B cell (primary cell): ENCODE data around the gene EYA3. TPM values are rescaled to one million over a fixed set of nuclear protein-coding genes. Genes with fewer than 3 reads are reported as not detected.

ENCODE experiments used
- ATAC-seq: fragments of 200-7000 bp; cut with Tn5 transposase; one replicate; pipeline ENCODE4 v1.10.0; 2021; ENCODE audit warnings: low read depth, mild to moderate bottlenecking, moderate number of reproducible peaks, moderate library complexity
- CTCF ChIA-PET: fragments of 350-600 bp; sonication (Branson Sonifier 250); formaldehyde crosslinking; loops from one replicate; lab custom pipeline; 2021; ENCODE audit warnings: antibody characterized with exemption, inconsistent platforms; lab: Charles Lee
- POLR2A ChIA-PET: fragments of 350-600 bp; sonication (Branson Sonifier 250); formaldehyde crosslinking; loops from one replicate; lab custom pipeline; 2021; ENCODE audit warnings: antibody characterized with exemption; lab: Charles Lee
- DNase-seq: peaks from one replicate; pipeline ENCODE4 v3.0.0; 2013
- H2AFZ ChIP-seq: 2 replicates; pipeline ENCODE4 v1.6.1; 2012; ENCODE audit warnings: mild to moderate bottlenecking, low read depth, low read length; ENCODE audit not compliant: insufficient read depth, poor library complexity, severe bottlenecking
- H3K27ac ChIP-seq, 2 donors: 1 replicate in 1 of 2; 2 replicates in 1 of 2; pipeline ENCODE4 v1.5.1; 2012 to 2013; ENCODE audit warnings: low read length in 2 of 2, mild to moderate bottlenecking in 2 of 2, moderate library complexity in 1 of 2
- H3K27me3 ChIP-seq, 4 experiments: fragments of 200-600 bp in 1 of 4; sonication (generic) in 1 of 4; replicated peaks in 1 of 4; 1 replicate in 2 of 4; 2 replicates in 2 of 4; pipeline versions ENCODE4 v1.6.1 to v1.7.0; 2013 to 2016; ENCODE audit warnings: low read length in 3 of 4, mild to moderate bottlenecking in 2 of 4, mixed read lengths in 1 of 4, moderate library complexity in 1 of 4; ENCODE audit not compliant: insufficient read depth in 4 of 4, control insufficient read depth in 3 of 4; ENCODE audit errors: control extremely low read depth in 1 of 4
- H3K36me3 ChIP-seq, 2 experiments: replicated peaks in 1 of 2; 1 replicate in 1 of 2; 2 replicates in 1 of 2; pipeline versions ENCODE4 v1.6.1 to v1.7.1; 2013; ENCODE audit warnings: low read length in 1 of 2; ENCODE audit not compliant: insufficient read depth in 2 of 2, control insufficient read depth in 1 of 2; ENCODE audit errors: control extremely low read depth in 1 of 2, extremely low read depth in 1 of 2
- H3K4me1 ChIP-seq, 2 donors: fragments of 200-600 bp in 1 of 2; sonication (generic) in 1 of 2; 1 replicate in 1 of 2; 2 replicates in 1 of 2; pipeline versions ENCODE4 v1.5.1 to v1.6.1; 2013 to 2017; ENCODE audit warnings: low read length in 2 of 2; ENCODE audit not compliant: control insufficient read depth in 2 of 2, insufficient read depth in 2 of 2
- H3K4me2 ChIP-seq: replicated peaks from 2 replicates; pipeline ENCODE3; 2012; ENCODE audit warnings: mild to moderate bottlenecking, low read depth, low read length; ENCODE audit not compliant: poor library complexity, severe bottlenecking
- H3K4me3 ChIP-seq, 5 experiments: fragments of 200-600 bp in 1 of 5; sonication (generic) in 1 of 5; 1 replicate in 3 of 5; 2 replicates in 2 of 5; pipeline versions ENCODE4 v1.5.1 to v1.7.0; 2011 to 2016; ENCODE audit warnings: low read length in 4 of 5, mild to moderate bottlenecking in 4 of 5, low read depth in 2 of 5, control low read depth in 1 of 5, moderate library complexity in 1 of 5; ENCODE audit not compliant: insufficient read depth in 1 of 5; ENCODE audit errors: control extremely low read depth in 1 of 5, extremely low read depth in 1 of 5
- H3K79me2 ChIP-seq: fragments of 200-600 bp; sonication (generic); one replicate; pipeline ENCODE4 v1.6.0; 2016; ENCODE audit warnings: low read length; ENCODE audit not compliant: control insufficient read depth, insufficient read depth
- H3K9ac ChIP-seq: fragments of 200-600 bp; sonication (generic); 2 replicates; pipeline ENCODE4 v1.6.1; 2017; ENCODE audit warnings: mild to moderate bottlenecking, low read length, moderate library complexity
- H3K9me3 ChIP-seq, 3 donors: one replicate each; pipeline versions ENCODE4 v1.6.1 to v1.7.1; 2013; ENCODE audit warnings: low read length in 2 of 3; ENCODE audit not compliant: control insufficient read depth in 2 of 3, insufficient read depth in 1 of 3; ENCODE audit errors: control extremely low read depth in 1 of 3
- H4K20me1 ChIP-seq: 2 replicates; pipeline ENCODE4 v1.6.0; 2012; ENCODE audit warnings: mild to moderate bottlenecking, low read length; ENCODE audit not compliant: insufficient read depth, control insufficient read depth, poor library complexity, severe bottlenecking
- H3K27ac Mint-ChIP-seq: one replicate; pipeline ENCODE4 v1.8.0; 2021; ENCODE audit warnings: mixed read lengths
- H3K27me3 Mint-ChIP-seq: one replicate; pipeline ENCODE4 v1.8.0; 2021; ENCODE audit warnings: mixed read lengths
- H3K4me1 Mint-ChIP-seq: one replicate; pipeline ENCODE4 v1.8.0; 2021; ENCODE audit warnings: mixed read lengths
- H3K4me3 Mint-ChIP-seq: one replicate; pipeline ENCODE4 v1.8.0; 2021; ENCODE audit warnings: mixed read lengths
- H3K9me3 Mint-ChIP-seq: one replicate; pipeline ENCODE4 v1.8.0; 2022; ENCODE audit warnings: mixed read lengths; ENCODE audit not compliant: insufficient read depth
- CTCF ChIP-seq: fragments of 200-600 bp; IDR thresholded peaks from one replicate; pipeline ENCODE4 v1.8.0; 2022; ENCODE audit warnings: antibody characterized with exemption, mild to moderate bottlenecking
- EZH2 ChIP-seq: IDR thresholded peaks from 2 replicates; pipeline ENCODE4 v1.6.1; 2012; ENCODE audit warnings: borderline replicate concordance, low read depth, mild to moderate bottlenecking, moderate library complexity, low read length; ENCODE audit not compliant: insufficient read depth, poor library complexity, severe bottlenecking
- WGBS: methylation state at CpG from one replicate; pipeline ENCODE4 v1.1.5; 2013; ENCODE audit warnings: missing lambda C conversion rate; ENCODE audit not compliant: insufficient coverage; 5-methylcytosine and 5-hydroxymethylcytosine counted together
- intact Hi-C: fragments of 100-400 bp; cut with micrococcal nuclease; formaldehyde crosslinking; loops from one replicate; pipeline ENCODE4 v1.10.0; 2022
- polyA plus RNA-seq: library from polyadenylated mRNA; depleted of rRNA; stranded (reverse); fragments of >200 nt; gene quantifications from 2 replicates; pipeline ENCODE4 v1.2.3, GENCODE V29; 2012
- total RNA-seq, 2 donors: library from RNA; stranded (reverse); fragments of 120-200 nt in 1 of 2; gene quantifications; 1 replicate in 1 of 2; 2 replicates in 1 of 2; pipeline versions ENCODE4 v1.2.3 to v1.2.4, GENCODE V29; 2013 to 2022

The EYA3 gene
- total and polyA plus RNA-seq, 2 donors (not counting 1 experiment from before 2014, with no cell fraction given), result 14.1 to 31.3 TPM

GRCh38 chr1:28135371-28136168 lies 47.2 kb upstream of the EYA3 start:
- peak overlapping the region; percentile 13 for H3K27ac Mint-ChIP-seq

More at GRCh38 chr1:28135371-28136168, 47.2 kb upstream of the EYA3 start:
- peak overlapping the region in 1 of 5 experiments; percentile 21 for H3K4me3 ChIP-seq
- peak overlapping the region; percentile 52 for H3K4me2 ChIP-seq
- H3K36me3 ChIP-seq, result no peaks in the 10 kb centered on the region
- H3K27ac ChIP-seq, result peak overlapping the region; percentile 1 to 42
- POLR2A ChIA-PET, result interaction anchor here (0.6 to 1.2 kb wide), 6 partner anchors 9 to 83 kb away, joined by 3 to 5 read pairs (median 4); no protein-coding TSS in a partner anchor
- no peaks in the 10 kb centered on the region for H3K27me3 Mint-ChIP-seq
- H3K4me3 Mint-ChIP-seq, result peak overlapping the region; percentile 54
- no peaks in the 10 kb centered on the region for H3K79me2 ChIP-seq
- ATAC-seq (peak; percentile 90), DNase-seq (peak; percentile 74)
- peaks cover 0 to 6% (median 0%) of the 10 kb centered on the region in 3 donors for H3K9me3 ChIP-seq
- intact Hi-C loops, result no loop called here
- 71% methylated on average over 9 of the region's 14 CpGs for WGBS
- H3K4me1 ChIP-seq, result peaks cover 35 to 61% of the 10 kb centered on the region in 2 donors
- CTCF ChIA-PET, result interaction anchor here (1.0 to 2.8 kb wide), 10 partner anchors 9 to 73 kb away, joined by 3 to 23 read pairs (median 8); partner anchors contain the start of genes EYA3 and PTAFR
- no peaks in the 10 kb centered on the region for H3K9me3 Mint-ChIP-seq
- H3K27me3 ChIP-seq, result no peaks in the 10 kb centered on the region
- no peak overlapping the region for H2AFZ ChIP-seq
- no peaks in the 10 kb centered on the region for H4K20me1 ChIP-seq
- H3K4me1 Mint-ChIP-seq, result peaks cover 62% of the 10 kb centered on the region
- H3K9ac ChIP-seq, result no peak overlapping the region
- TF ChIP-seq CTCF, result no peak
- no peak for TF ChIP-seq EZH2
